ENCODE data around the gene CAMK2A.

DNA sequence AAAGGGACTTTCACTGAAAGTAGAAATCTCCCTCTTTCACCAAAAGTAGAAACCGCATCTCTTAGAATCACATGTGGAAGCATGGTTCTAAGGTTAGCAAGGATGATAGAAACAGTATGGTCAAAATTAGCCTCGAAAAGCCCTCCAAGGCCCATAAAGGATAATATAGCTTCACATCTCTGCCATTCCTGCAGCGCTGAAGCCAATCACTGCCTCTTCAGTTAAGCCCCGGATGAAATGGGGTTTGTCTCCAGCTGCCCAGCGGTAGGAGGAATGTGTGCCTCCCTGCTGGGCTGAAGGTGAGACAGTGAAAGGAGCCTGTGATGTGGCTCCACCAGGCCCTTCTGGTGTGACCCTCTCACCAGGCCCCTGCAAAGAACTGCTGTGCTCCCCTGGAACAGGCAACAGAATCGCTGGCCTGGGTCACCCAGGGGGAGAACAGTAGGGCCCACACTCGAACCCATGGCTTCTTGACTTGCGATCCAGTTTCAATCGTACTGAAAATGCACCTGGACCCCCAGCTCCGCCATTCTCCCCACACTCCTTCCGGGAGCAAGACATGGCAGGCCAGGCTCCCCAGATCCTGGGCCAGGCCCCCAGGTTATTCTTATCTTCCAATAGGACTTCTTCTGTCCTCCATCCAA, 47.2 kb downstream of the CAMK2A start:
- TF ChIP-seq, protein P1, sequence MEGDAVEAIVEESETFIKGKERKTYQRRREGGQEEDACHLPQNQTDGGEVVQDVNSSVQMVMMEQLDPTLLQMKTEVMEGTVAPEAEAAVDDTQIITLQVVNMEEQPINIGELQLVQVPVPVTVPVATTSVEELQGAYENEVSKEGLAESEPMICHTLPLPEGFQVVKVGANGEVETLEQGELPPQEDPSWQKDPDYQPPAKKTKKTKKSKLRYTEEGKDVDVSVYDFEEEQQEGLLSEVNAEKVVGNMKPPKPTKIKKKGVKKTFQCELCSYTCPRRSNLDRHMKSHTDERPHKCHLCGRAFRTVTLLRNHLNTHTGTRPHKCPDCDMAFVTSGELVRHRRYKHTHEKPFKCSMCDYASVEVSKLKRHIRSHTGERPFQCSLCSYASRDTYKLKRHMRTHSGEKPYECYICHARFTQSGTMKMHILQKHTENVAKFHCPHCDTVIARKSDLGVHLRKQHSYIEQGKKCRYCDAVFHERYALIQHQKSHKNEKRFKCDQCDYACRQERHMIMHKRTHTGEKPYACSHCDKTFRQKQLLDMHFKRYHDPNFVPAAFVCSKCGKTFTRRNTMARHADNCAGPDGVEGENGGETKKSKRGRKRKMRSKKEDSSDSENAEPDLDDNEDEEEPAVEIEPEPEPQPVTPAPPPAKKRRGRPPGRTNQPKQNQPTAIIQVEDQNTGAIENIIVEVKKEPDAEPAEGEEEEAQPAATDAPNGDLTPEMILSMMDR (IDR thresholded peaks at IDR 0.05): no peak
- TF ChIP-seq POLR2A (IDR thresholded peaks at IDR 0.05): no peak
- no peak for TF ChIP-seq EP300 (IDR thresholded peaks at IDR 0.05)

Measured in gastroesophageal sphincter (tissue), 3 donors.